HL-60/S4 treated with phorbol 12-myristate 13-acetate at 8.2 ng/mL for 4 days and 3 days (cell line): Measurements from ENCODE around the gene ATP10A.

Experiments
- in situ Hi-C: fragments of 300-500 bp; cut with MboI; formaldehyde crosslinking; loops from 2 replicates; pipeline ENCODE4 v1.15.0; 2022; ENCODE audit warnings: low sequenced_read_pairs

Gene ATP10A

DNA sequence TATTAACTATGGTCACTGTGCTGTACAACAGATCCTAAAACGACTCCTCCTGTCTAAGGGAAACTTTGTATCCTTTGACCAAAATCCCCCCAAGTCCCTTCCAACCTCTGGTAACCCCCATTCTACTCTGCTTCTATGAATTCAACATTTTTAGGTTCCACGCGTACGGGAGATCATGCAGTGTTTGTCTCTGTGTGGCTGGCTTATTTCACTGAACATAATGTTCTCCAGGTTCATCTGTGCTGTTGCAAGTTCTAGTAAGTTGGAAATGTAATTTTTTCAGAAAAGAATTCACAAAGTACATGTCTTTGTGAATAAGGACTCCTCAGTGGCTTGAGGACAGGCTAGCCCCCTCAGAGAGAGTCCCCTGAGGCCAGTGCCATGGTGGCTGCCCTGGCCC, 66.1 kb downstream of the ATP10A start:
- in situ Hi-C loops, result no loop called here

- in situ Hi-C loops, result no loop called here
These were observed 66.7 kb downstream of the ATP10A start for GRCh38 chr15:25796395-25796794.

DNA sequence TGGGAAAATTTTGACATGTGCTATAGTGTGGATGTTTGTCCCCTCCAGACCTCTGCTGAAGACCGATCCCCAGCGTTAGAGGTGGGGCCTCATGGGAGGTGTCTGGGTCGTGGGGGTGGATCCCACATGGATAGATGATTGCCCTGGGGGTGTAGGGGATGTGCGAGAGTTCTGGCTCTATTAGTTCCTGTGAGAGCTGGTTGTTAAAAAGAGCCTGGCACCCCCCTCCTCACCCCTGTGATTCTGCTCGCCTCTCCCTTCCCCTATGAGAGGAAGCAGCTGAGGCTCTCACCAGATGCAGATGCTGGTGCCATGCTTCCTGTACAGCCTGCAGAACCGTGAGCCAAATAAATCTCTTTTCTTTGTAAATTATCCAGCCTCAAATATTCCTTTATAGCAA, 67.4 kb downstream of the ATP10A start:
- in situ Hi-C loops, result no loop called here

GRCh38 chr15:25795061-25795460, 68.1 kb downstream of the ATP10A start:
- in situ Hi-C loops, result no loop called here

DNA sequence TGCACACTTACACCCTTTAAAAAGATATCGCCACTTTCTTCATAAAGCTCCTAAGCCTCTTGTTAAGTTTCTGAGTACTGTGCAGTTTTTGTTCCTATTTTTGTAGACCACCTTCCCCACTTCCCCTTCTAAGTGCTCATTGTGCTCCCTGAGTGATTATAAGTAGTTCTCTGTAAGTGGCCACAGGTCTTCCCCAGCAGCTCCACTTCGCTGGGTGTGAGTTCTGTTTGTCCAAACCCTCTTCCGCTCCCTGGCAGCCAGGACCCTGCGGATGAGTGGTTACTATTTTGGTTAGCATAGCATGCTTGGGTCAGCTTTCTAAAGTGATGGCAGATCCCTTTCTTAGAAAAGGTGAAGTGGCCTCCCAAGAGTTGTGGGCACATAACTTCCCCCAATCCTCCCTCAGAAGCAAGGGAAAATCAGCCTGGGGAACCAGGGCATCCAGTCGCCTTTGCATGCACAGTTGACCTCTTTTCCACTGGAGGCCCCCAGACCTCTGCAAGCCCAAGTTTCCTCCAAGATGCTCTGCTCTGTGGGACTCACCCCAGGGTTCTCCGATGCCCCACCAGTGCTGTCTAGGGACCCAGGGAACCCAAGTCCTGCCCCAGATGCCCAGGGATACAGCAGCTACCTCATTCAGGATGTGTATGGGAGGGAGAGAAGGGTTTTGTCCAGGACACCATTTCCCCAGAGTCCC, 69.6 kb downstream of the ATP10A start:
- in situ Hi-C loops, result no loop called here

DNA sequence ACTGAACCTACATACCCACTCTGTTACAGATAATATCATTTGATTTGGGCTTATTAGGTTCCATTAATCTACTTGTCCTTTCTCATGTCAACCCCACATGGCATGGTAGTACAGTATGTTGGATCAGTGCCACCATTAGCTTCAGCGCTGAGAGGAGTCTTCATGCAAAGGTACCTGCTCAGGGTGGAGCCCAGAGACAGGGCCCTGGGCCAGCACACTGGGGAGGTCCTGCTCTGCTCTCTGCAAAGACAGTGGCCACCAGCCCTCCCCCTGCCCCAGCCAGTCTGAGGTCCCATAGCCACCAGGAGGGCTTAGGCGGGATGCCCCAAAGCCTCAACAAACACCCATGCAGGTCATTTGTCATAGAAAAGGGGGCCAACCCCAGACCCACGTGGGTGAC, 71.0 kb downstream of the ATP10A start:
- in situ Hi-C loops, result no loop called here

GRCh38 chr15:25790000-25790660, 73.0 kb downstream of the ATP10A start:
- in situ Hi-C loops, result no loop called here

DNA sequence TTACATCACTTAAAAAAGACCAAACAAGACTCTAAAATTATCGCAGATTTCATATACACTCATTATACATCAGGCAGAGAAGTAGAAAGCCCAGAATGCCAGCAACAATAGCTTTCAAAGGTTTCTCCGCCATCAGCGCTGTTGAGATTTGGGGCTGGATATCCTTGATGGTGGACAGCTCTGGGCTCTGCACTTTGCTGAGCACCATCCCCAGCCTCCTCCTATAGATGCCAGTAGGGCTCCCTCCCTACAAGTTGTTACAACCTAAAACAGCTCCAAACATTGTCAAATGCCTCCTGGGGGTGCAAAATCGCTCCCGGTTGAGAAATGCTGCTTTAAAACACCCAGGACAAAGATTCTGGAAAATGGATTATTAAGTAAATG, 73.5 kb downstream of the ATP10A start:
- in situ Hi-C loops, result no loop called here

- in situ Hi-C loops, result no loop called here
These were observed 73.9 kb downstream of the ATP10A start for GRCh38 chr15:25789211-25789610.

DNA sequence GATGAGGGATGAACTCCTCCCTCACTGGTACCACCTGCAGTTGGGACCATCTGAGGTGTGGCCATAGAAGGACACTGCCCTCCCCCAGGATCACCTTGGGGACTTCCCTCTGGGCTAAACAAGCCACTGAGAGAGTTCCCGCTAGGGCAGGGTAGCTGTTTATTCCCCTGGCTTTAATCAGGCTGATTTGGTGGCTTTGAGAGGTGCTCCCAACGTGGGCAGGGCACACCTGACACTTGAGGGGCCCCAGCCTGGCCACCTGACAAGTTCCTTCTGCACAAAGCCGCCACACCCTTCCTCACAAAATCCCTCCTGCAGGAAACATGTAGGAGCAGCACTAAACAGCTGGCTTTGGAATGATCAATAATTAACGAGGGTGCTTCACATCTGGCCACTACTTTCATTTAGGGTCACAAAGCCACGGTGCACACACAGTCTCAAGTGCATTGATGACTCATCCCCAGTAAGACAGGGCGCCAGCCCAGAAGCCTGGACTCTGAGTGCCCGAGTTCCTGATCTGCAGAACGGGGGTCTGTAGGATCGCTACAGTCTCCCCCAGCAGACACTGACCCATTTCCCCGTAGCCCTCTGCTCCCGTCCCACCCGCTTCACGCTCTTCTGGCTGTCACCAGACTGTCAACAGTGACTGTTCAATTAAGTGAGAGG, 75.1 kb downstream of the ATP10A start:
- in situ Hi-C loops, result no loop called here

- in situ Hi-C loops, result no loop called here
These were observed 75.7 kb downstream of the ATP10A start for GRCh38 chr15:25787381-25787780.

DNA sequence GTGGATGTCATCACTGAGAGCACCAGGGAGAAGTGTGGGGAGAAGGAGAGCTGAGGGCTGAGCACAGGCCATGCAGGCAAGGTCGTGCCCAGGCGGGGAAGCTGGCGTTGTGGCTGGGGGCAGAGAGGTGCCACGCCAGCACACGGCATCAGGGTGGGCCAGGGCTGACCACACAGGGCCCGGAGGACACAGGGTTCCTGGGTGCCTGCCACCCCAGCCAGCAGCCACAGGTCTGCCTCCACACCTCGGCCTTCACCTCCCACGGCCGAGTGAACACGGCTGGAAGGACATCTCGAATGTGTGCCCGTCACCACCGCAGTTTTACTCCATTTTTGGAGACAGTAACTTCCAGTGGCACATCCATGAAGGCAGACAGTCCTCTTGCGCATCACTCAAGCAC, 77.1 kb downstream of the ATP10A start:
- in situ Hi-C loops, result no loop called here

DNA sequence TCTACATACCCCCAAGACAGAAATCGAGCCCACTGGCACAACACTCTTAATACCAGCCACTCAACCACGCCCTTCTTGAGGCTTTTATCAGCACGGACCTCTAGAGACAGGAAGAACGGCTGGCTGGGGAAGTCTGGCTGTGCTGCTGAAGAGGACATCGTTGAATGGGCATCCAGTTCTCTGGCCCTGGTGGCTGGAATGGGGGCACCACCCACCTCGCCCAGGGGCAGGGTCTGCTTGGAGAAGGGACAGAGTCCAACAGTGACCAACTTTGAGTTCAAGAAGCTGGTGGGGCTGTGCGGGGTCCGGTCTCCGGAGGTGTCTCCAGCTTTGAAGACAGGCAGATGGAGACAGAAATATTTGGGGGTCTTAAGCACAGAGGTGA, 77.5 kb downstream of the ATP10A start:
- in situ Hi-C loops, result no loop called here

DNA sequence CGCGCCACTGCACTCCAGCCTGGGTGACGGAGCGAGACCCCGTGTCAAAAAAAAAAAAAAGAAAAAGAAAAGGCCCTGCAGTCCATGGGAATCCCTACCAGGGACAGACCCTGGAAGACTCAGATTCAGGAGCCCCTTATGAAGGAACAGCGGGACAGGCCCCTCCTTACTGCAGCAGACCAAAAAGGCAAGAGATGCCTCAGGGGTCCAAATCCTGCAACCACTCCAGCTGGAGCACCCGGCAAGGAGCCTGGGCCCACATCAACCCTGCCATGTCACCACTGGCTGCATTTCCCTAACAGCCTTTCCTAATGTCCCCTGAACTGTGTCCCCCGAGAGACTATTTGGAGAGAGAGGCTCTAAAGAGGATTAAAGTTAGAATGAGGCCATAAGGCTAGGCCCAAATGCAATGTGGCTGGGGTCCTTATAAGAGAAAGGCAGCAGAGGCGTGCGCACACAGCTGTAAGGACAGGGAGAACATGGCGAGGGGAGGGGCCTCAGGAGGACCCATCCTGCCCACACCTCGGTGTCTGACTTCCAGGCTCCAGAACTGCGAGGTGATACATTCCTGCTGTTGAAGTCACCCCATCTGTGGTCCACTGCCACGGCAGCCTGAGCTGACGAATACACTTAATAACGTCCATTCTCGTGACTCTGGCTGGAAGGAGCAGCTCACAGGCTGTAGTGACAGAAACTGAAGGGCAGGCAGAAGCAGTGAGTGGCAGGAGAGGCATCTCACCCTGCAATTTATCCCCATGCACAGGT, 78.1 kb downstream of the ATP10A start:
- in situ Hi-C loops, result no loop called here

DNA sequence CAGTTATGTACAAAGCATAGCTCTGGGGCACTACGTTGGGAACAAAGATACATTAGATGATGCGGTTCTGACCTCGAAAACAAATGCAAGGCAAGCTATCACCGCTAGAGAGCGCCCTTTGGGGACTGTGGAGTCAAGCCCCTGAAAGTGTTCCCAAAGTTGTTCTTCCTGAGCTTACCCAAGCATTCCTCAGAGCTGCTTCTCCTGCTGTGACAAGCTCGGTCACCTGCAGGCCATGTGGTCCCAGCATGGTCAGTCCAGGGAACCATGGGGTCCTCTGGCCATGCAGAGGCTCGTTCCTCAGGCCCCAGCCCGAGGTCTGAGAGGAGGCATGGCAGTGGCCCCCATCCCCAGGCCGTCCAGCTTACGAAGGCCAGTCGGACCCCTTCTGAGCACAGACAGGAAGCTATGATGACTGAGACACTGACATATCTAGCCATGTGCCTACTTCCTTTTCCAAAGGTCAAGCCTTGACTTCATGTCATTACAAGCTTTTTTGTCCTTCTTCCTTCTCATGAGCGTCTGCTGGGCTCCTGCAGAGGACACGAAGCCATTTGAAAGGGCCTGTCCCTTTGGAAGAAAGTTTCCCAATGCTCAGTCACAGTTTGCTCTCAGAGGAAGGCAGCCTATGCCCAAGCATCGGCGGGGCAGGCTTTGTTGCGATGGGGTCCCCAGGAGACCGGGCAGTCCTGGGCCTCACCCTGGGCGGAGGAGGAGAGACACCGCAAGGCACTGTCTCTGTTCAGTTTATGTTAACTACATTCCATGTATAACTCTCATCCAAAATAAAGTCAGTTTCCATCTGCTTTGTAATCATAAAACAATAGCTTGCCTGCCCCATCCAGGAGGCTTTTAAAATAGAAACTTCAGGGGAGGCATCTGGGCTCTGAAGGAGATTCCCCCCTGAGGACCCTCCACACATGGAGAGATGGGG, 79.3 kb downstream of the ATP10A start:
- in situ Hi-C loops, result no loop called here

- in situ Hi-C loops, result no loop called here
These were observed 80.0 kb downstream of the ATP10A start for GRCh38 chr15:25783134-25783533.

- in situ Hi-C loops, result no loop called here
These were observed 82.5 kb downstream of the ATP10A start for GRCh38 chr15:25780479-25781255.

DNA sequence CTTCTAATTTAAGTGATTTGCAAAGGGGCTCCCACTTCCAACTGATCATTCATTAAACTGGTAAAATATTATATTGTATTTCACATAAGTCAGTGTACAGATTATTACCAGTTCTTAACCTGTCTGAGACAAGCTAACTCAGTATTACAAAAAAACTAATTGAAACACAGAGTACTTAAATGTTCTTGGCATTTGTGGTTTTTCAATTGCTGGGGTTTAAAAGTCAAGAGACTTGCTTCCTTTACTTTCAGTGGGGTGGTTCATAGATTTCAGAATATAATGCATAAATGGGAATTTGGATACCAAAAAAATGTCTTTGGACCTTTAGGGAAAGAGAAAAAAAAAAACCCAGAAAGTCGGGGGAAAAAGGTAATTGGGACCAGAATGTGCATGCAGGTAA, 85.0 kb downstream of the ATP10A start:
- in situ Hi-C loops, result no loop called here

DNA sequence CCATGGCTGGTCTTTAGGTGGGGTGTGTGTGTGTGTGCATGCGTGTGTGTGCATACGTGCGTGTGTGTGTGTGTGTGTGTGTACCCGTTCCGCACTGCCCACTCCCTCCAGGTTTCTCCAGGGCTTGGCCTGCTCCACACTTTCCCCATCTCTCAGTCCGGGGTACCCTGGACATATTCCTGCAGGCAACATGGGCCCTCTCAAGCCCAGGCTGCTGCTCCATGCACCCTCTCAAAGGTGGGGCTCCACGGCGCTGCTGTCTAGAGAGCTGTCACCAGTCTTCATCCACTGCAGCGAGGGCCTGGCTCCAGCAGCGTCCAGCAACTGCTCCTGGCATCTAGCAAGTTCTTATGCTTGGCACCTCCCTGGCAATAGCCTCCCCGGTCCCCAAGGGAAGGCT, 86.1 kb downstream of the ATP10A start:
- in situ Hi-C loops, result no loop called here
